T-helper 9 cell (primary cell): ENCODE data around the gene COL4A2.

ENCODE experiments used
- DNase-seq: peaks from one replicate; pipeline ENCODE4 v3.0.0-alpha.2; 2020

The COL4A2 gene

DNA sequence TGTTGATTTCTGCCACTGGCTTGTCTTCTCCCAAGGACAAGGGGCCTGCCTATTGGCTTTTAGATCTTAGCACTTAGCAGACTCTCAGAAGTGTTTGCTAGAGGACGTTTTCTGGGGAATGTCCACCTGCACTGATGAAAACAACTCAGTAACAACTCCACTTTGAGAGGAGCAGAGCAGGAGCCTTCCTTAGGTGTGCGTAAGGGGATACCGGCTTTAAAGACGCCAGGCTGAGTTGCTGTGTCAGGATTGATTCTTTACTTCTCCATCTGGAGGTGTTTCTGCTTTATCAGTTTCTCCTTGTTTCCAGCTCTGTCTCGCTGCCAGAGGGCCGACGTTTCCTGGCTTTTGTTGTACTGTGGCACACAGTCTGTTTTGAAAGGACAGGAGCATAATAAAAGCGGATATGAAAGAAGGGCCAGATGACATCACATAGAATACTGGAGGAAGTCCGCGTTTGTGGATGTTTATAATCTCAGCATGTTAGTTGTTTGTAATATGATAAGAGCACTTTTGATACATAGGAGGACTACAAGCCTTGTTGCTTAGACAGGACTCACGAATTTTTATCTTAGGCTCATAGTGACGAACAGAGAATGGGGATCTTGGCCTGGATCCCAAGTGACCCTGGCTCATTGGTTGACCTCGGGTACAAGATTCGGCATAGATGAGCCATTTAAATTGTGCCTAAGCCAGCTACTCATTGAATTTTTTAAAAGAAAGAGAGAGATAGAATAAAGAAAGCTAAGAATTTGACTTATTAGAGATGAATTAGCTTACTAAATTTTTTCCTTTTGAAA, 34.6 kb downstream of the COL4A2 start:
- no peak for DNase-seq

DNA sequence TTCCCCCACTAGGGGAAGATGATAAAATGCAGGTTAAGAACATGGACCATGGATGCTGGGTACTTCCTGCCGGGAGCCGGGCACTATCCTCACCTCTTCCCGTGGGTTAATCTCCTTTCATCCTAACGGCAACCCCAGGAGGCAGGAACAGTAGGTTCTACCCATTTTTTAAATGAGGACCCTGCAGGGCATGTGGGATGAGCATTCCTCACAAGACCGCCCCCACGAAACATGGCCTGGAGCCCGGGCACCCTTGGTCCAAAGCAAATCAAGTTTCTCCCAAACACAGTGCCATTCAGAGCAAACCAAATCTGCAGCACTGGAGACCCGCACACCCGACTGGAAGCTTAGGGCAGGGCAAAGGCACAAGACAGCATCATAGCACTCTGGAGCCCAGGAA, 35.4 kb downstream of the COL4A2 start:
- DNase-seq: no peak

- DNase-seq: no peak
These were observed 36.3 kb downstream of the COL4A2 start for GRCh38 chr13:110343241-110343865.

- DNase-seq: no peak
These were observed 37.2 kb downstream of the COL4A2 start for GRCh38 chr13:110344320-110344719.

DNA sequence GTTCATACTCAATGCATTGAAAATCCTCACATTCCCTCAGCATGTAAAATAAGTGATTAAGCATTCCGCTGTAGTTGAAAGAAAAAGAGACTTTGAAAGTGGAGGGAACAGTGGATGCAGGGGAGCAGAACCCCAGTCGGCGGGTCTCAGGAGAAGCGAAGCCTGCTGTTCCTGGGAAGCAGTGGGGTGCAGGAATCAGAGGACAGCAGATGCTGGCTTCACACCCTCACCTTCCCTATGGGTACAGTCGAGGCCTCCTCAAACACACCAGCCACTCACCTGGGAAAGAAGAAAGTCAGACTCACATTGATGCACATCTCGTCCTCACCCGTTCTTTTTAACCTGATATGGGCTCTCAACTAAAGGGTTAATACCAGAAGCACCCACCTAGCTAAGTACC, 38.2 kb downstream of the COL4A2 start:
- DNase-seq: no peak

DNA sequence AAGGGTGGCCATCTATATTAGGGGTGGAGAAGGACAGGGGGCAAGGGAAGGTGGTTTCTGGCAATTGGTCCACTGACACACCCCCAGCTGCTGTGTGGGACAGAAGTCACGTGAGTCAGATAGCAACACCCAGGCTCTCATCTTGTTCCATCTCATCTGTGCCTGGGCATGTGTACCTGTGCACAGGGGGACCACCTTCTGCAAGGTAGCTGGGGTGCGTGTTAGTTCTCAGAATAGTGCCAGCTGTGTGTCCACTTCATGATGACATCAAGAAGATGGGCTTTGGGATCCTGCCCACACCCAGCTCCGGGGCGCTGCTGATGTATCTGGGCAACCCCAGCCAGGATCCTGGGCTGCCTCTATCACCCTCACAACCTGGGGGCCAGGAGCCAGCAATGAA, 38.6 kb downstream of the COL4A2 start:
- no peak for DNase-seq

GRCh38 chr13:110346661-110347067, 39.6 kb downstream of the COL4A2 start:
- no peak for DNase-seq

DNA sequence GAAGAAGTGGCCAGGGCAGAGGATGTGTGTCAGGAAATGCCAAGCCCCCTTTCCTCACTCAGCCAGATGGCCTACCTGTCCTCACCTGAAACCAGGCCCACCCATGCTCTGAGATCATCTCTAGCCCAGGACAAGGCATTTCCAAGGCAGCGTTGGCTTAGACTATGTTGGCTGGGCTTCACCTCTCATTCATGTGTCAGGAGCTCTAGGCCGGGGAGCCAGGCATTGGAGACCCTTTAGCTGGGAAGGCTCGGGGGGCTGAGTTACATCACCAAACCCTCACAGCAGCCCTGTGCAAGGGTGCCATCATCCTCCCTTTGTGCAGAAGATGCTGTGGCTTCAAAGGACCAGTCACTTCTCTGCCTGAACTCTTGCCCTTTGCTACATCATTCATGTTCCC, 40.0 kb downstream of the COL4A2 start:
- DNase-seq: no peak

GRCh38 chr13:110347535-110348308, 40.6 kb downstream of the COL4A2 start:
- no peak for DNase-seq

GRCh38 chr13:110348309-110349105, 41.4 kb downstream of the COL4A2 start:
- no peak for DNase-seq

DNA sequence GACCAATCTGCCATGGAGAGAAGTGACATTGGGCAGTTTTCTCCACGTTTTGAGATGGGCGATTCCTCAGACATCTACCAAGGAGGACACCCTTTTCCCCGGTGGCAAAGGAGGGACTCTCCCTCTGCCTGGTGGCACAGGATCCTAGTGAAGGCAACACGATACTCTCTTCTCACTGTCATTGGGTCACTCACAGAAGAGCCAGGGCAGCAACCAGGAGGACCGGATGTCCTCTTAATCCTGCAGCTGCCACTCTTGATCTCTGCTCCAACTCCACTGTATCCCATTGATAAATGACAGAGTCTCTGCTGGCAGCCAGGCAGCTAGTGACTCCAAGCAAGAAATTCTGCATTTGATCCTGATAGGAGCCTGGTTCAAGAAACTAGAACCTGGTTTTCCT, 42.2 kb downstream of the COL4A2 start:
- DNase-seq: no peak

DNA sequence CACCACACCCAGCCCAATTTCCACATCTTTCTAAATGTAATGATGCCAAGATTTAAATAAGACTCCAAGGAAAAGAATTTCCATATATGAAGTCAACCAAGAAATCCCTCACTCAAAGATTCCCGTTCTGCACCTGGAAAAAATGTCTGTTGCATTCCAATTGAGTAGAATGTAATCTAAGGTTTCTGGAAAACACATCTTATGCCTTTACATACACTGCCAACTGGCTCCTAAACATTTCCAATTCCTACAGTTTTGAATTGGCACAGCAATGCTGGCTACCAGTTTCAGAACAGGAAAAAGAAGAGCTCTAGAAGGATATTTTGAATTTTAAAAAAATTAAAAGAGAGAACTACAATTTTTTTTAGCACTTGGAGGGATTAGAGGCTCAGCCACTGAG, 43.0 kb downstream of the COL4A2 start:
- DNase-seq: no peak

DNA sequence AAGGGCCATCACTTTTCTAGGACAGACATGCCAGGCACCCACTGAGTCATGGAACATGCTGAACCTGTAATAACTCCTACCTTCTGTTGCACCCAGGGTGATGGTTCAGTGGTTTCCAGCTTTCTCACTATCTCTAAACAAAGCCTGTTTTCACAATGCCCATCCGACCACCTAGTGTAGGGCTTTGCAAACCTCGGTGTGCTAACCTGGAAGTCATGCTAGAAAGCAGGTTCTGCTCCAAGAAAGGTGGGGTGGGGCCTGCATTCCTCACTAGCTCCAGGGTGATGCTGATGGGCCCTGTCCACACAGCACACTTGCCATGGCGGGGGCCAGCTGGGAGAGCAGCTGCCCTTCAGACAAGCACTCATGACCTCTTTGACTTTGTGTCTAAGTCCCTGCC, 43.4 kb downstream of the COL4A2 start:
- DNase-seq: no peak

GRCh38 chr13:110351636-110352420, 44.7 kb downstream of the COL4A2 start:
- no peak for DNase-seq

- no peak for DNase-seq
These were observed 45.7 kb downstream of the COL4A2 start for GRCh38 chr13:110352735-110353134.

- DNase-seq: no peak
These were observed 46.4 kb downstream of the COL4A2 start for GRCh38 chr13:110353339-110353977.

DNA sequence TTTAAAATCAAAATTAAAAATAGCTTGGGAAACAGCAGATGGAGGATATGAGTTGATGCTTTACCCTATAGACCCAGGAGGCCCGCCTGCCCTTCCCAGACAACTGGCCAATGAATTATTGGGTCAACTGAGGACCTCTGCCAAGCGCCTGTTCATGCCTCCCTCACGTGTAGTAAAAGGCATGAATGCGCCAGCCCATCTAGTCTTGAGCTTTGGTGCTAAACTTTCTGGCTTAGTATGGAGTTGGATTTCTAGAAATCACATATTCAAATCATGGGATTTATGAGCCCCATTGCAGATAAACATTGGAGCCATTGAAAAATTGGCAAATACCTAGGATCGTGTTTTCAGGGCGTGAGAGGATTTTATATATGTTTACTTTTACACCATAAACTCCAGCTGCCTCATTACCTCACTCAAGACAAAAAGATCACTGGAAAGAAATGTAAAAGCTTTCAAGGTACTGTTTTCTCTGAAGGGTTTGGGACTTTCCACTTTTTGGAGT, 47.1 kb downstream of the COL4A2 start:
- no peak for DNase-seq

GRCh38 chr13:110354715-110355473, 47.8 kb downstream of the COL4A2 start:
- DNase-seq: no peak

- no peak for DNase-seq
These were observed 49.3 kb downstream of the COL4A2 start for GRCh38 chr13:110356362-110356761.

GRCh38 chr13:110358381-110358780, 51.3 kb downstream of the COL4A2 start:
- no peak for DNase-seq
